ENCODE measurements around the gene MRGPRE.

DNA sequence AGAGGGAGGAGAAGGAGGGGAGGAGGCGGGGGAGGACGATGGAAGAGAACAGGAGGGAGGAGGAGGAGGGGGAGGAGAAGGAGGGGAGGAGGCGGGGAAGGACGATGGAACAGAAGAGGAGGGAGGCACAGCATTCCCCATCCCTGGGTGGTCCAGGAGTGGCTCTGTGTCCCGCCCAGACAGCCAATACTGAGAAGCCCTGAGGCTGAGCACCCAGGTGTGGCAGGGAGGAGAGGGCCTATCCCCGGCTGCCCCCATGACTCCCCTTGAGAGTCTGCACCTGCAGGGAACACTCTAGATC is 717 bp downstream of the MRGPRE start:
- TF ChIP-seq, protein P1, sequence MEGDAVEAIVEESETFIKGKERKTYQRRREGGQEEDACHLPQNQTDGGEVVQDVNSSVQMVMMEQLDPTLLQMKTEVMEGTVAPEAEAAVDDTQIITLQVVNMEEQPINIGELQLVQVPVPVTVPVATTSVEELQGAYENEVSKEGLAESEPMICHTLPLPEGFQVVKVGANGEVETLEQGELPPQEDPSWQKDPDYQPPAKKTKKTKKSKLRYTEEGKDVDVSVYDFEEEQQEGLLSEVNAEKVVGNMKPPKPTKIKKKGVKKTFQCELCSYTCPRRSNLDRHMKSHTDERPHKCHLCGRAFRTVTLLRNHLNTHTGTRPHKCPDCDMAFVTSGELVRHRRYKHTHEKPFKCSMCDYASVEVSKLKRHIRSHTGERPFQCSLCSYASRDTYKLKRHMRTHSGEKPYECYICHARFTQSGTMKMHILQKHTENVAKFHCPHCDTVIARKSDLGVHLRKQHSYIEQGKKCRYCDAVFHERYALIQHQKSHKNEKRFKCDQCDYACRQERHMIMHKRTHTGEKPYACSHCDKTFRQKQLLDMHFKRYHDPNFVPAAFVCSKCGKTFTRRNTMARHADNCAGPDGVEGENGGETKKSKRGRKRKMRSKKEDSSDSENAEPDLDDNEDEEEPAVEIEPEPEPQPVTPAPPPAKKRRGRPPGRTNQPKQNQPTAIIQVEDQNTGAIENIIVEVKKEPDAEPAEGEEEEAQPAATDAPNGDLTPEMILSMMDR (IDR thresholded peaks at IDR 0.05) = no peak
- no peak for TF ChIP-seq ZFX (IDR thresholded peaks at IDR 0.05; ENCODE audit: borderline replicate concordance)

Measured in 22Rv1 (cell line).